Right renal pelvis (tissue), 4 donors: ENCODE measurements around the gene PPP1R16B. TPM values are rescaled to one million over a fixed set of nuclear protein-coding genes. Genes with fewer than 3 reads are reported as not detected.

Experiments used
- DNase-seq, 4 donors: peaks; one replicate each; pipeline ENCODE4 v3.0.0-alpha.2; 2013; ENCODE audit warnings: low read depth in 4 of 4, low spot score in 3 of 4, missing footprints in 1 of 4
- polyA plus RNA-seq, 4 donors: library from polyadenylated mRNA; unstranded; fragments of 120-200 nt; gene quantifications; one replicate each; pipeline ENCODE4 v1.2.1, GENCODE V29; 2013; ENCODE audit not compliant: insufficient read length in 4 of 4

The PPP1R16B gene
- polyA plus RNA-seq, 4 donors: 6.9 to 9.0 (median 8.3) TPM

DNA sequence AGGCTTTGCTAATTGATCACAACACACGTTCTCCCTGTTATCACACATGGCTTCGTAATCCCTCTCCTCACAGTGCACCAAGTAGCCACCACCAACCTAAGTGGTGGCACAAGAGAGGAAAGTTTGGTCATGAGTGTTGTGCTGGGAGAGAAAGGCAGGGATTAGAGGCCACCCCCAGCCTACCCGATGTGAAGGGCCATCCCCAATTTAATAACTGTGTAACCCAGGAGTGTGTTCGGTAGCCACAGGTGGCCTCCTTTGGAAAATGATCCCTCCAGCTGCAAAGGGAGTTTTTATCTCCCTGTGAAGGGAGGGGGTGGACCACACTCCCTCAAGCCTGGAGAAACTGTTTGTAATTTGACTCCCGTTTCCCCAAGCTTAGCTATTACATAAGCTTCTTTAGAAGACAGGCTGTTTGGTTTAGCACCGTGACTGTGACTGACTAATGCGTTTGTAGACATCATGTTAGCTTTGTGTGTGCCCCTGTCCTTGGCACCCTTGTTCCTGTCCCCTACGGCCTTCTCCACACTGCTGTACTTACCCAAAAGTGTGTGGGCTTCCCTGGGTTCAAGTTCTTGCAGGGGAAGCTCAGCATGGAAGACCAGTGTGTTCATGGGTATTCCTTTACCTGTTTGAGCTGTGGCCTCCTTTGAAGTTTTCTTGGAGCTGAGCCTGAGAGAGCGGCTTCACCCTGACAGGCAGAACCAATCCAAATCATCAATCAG is 20.6 kb downstream of the PPP1R16B start:
- DNase-seq: peak in 3 of 4 donors; percentile 27 to 73 (median 64)

DNA sequence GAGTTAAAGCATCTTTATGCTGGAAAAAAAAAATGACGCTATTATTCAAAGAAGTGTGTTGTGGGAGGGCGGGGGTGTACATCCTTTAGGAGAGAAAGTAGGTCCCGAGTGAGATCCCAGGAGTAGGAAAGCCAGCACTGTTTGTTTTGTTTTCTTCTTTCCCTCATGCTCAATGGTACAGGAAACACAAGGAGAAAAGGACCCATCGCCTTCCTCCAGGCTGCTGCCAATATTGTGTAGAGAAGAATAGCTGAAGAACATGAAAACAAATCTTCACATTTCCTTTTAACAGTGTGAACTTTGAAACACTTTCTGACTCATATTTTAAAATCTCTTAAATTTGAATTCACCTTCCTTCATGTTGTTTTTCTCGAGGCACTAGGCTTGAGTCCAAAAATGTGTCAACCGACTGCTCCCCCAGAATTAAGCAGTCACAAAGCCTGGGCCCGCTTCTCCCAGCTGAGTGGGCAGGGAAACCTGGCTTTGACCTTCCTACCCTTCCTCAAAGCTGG is 22.3 kb downstream of the PPP1R16B start:
- DNase-seq: no peak

DNA sequence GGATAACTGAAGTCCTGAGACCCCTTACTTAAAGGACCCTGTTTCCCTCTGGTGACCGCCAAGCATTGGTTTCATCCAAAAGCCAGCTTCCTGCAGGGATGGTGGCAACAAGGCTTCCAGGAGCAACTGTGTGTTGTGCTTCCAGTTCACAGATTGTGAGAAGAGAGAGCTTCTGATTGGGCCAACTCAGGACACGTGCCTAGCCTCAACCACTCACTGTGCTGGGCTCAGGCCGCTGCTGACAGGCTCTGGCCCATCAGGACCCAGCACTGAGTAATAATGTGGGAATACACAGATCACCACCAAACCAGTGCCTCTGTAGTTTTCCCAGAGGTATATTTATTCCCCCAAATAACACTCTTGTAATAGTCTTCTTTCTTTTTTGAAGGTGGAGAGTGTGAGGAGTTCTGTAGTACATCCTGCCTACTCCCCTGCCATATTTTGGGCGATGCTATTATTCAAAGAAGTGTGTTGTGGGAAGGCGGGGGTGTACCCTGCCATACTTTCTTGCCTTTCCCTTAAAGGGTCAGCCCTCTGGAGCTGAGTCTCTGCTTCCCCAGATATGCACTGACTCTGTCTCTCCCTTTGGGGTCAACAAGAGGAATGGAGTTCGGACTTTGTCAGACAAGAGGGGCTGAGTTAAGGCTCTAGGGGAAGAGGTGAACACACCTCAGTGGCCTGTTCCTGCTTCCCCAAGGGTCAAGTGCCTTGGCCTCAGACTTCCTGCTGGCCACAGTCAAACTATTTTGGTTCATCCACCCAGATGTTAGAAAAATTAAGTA is 23.2 kb downstream of the PPP1R16B start:
- DNase-seq: no peak

DNA sequence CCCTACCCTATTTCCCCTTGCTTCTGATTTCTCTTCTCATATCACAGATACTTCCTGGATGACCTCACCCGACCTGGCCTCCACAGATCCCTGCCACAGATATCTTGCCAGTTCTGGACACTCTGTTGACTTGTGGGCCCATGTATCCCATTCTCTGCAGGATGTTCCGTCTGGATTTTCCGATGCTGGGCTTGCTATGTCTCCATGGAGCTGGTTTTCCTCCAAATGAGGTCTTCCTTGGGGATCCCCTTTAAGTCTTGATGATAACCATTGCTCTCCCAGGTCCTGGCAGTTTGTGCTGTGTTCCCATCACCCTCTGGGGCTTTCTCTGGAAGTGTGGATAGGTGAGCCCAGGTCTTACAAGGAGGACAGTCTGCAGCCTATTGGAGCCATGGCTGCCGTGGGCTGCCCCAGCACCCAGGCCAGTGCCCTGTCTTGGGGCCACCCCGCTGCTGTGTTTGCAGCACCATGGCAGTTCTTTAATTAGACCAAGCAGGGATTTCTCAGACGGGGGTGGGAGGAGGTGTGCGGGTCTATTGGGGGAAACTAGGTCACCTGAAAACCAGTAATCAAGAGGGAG is 23.9 kb downstream of the PPP1R16B start:
- DNase-seq: no peak

DNA sequence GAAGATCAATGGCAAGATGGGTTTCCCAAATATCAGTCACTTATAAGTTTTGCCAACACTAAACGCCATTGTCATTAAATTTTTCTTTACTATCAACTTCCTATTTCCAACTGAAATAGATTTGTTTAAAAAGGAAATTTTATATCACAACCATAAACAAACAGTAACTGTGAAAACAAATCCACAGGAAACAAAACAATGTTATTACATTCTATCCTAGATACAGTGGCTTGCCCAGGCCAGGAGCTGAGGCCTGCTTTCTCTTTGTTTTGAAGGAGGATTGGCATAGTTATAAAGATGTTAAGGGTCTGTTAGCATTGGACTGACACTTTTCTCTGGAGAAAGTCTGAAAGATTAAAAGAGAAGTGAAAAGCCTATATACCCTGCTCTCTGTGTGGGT is 24.9 kb downstream of the PPP1R16B start:
- DNase-seq: no peak

DNA sequence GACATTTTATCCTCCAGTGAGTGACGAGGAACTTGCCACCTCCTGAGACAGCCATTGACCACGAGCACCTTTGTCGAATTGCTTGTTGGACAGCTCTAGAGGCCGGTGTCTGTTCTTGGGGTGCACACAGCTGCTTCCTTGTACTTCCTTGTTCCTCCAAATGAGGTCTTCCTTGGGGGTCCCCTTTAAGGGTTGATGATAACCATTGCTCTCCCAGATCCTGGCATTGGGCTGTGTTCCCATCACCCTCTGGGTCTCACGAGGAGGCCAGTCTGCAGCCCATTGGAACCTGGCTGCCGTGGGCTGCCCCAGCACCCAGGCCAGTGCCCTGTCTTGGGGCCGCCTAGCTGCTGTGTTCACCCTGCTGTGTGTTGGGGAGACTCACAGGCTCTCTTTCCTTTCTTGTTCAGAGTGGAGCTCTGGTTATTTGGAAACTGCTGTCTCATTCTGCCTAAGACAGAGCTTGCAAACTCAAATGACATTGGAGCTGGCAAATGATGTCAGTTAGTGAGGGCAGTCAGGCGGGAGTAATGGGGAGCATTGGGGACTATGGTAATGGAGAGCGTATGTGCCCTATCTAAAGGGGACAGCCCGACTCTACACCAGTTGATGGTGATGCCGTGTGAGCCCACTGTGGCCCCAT is 25.7 kb downstream of the PPP1R16B start:
- no peak for DNase-seq

DNA sequence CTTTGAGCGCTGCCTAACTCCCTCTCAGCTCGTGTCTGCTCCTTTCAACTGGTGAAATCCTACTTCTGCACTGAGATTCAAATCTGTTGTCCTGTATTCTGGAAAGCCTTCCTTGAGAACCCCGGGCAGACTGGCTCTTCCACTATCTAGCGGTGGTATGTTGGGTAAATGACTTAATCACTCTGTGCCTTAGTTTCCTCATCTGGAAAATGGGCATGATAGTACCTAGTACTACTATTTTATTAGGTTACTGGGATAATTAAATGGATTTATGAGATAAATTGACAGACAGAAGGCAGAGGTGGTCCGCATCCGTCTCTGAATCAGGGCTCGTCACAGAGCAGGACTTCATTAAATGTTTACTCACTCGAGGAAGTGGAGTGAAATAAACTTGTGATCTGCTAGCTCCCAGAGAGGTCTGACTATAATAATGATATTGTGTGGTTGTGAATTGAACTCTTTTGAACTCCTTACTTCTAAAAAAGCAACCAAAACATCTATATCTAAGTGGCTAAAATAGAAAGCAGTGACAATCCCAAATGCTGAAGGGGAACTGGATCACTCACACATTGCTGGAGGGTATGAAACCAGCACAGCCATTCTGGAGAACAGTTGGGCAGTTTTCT is 26.6 kb downstream of the PPP1R16B start:
- DNase-seq: no peak

DNA sequence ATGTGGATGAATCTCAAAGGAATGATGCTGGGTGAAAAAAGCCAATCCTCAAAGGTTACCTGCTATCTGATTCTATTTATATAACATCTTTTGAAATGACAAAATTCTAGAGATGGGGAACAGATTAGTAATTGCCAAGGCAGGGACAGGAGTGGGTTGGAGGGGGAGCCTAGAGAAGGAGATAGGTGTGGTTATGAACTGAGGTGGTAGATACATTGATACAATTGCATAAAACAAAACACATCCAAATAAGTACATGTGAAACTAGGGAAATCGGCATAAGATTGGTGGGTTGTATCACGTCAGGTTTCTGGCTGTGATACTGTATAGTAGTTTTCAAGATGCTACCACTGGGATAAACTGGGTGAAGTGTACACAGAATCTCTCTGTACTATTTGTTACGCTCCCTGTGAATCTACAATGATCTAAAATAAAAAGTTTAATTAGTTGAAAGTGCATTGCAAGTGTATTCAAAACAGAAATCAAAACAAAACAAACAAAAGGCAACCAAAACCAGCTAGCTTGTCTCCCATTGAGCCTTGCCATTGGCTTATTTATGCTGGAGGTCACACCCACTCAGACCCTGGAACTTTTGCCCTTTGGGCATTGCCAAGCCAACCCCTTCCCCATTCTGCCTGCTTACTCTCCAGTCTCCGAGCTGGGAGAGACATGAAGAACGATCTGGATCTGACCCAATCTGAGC is 27.8 kb downstream of the PPP1R16B start:
- DNase-seq: no peak

DNA sequence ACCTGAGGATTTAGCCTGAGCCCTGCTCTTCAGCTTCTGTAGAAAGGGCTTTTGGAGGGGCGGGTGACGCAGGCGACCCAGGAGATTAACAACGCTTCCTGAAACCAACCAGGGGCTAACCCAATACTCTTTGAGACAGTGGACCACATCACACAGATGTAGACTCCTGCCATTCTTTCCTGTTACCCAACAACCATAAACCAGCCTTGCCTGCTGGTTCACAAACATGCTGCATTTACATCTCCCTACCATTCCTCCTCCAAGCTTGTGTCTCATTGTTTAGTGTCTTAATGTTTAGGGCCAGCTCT is 28.3 kb downstream of the PPP1R16B start:
- DNase-seq: no peak

DNA sequence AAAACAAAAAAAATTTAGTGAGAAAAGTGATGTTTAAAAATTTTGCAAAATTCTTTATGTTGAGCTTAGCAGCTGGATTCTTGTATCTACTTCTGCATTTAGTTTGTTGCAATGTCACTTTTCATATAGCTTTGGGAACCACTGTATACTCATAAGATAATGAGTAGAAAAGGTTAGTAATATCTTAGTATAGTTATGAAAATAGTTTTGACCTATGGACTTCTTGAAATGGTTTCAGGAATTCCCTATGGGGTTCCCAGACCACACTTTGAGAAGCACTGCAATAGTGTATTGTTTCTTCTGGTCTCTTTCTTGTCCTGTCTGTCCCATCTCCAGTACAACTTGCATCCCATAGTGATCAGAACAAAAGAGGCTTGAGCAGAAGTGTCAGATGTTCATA is 29.4 kb downstream of the PPP1R16B start:
- DNase-seq: no peak

DNA sequence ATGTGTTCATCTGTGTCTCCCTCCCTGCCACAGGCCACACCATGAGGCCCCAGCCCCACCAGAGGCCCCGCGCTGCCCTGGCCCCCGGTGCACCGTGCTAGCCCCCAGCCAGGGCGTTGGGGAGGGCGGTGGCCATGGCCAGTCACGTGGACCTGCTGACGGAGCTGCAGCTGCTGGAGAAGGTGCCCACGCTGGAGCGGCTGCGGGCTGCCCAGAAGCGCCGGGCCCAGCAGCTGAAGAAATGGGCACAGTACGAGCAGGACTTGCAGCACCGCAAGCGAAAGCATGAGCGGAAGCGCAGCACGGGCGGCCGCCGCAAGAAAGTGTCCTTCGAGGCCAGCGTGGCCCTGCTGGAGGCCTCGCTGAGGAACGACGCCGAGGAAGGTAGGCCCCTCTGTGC is 30.3 kb downstream of the PPP1R16B start:
- DNase-seq: no peak

DNA sequence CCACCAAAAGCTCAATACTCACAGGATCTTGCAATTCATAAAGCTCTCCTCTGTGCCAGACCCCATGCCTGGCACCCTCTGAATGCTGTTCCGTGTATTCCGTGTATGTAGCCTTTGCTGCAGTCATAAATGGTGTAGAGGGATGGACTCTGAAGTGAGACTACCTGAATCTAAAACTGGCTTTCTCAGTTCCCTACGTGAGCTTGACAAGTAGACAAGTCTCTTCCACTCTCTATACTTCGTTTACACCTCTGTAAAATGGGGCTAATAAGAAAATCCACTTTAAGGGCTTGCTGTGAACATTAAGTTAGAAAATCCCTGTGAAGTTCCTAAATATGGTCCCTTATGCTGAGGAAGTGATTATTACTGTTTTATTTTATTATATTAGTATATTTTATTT is 31.5 kb downstream of the PPP1R16B start:
- DNase-seq: no peak

DNA sequence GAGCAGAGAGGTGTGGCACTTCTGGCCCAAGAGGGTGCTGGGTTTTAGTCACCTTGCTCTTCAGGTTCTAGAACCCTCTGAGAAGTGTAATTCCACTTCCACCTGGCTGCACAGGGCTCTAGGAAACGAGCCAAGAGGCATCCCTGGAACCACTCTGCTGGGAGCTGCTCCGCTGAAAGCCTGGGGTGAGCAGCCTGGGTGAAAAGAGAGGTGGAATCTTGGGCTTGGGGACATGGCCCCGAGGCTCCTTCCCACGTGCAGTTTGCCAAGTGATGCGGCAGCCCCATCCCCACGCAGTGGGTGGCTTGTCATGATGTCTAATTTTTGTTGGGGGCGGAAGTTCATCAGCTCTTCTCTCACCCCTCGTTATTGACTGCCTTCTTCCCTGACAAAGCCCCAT is 32.8 kb downstream of the PPP1R16B start:
- no peak for DNase-seq

DNA sequence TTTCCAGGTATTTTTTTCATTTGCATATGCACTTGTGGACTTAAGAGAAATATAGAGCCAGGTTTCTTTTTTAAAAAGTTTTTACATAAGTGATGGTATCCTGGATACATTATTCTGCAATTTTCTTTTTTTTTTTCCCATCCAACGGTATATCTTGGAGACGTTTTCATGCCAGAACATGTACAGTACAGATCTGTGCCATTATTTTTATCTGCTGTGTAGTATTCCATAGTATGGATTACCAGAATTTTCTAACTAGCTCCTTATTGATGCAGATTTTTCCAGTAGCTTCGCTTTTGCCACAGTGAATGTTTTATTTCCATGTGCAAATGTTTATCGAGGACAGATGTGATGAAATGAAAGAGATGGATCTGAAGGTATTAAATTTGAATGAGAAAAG is 34.1 kb downstream of the PPP1R16B start:
- no peak for DNase-seq

DNA sequence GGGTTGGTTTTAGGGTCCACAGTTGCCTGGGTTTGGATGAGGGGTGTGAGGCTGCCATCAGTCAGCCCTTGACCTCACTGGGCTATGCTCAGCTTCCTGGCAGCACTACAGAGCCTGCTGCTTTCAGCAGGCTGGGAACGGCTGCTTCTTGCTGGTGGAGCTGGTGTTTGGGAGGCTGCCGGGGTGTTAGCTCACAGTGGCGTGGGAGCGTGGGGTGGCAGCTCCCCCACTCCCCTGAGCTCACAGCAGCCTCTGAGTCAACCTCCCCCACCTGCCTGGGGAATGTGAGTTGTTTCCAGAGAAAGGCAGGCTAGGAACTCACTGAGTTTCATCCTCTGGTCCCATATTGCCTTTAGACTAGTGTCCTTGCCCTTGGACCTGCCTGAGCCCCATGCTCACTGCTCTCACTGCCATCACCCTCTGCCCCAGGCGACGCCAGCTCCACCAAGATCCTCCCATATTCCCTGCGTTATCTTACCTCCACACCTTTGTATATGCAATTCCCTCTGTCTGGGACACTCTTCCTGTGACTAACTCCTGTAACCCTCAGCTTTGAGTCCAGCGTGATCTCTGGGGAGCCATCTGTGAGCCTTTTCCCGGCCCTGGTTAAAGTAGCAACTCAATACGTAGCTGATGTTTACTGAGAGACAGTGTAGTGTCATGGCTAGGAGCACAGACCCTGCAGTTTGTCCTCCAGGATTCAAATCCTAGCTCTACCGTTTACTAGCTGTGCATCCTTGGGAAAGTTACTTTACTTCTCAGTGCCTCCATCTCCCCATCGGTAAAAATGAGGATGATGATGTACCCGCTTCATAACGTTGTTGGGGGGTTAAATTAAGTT is 34.8 kb downstream of the PPP1R16B start:
- DNase-seq: no peak

DNA sequence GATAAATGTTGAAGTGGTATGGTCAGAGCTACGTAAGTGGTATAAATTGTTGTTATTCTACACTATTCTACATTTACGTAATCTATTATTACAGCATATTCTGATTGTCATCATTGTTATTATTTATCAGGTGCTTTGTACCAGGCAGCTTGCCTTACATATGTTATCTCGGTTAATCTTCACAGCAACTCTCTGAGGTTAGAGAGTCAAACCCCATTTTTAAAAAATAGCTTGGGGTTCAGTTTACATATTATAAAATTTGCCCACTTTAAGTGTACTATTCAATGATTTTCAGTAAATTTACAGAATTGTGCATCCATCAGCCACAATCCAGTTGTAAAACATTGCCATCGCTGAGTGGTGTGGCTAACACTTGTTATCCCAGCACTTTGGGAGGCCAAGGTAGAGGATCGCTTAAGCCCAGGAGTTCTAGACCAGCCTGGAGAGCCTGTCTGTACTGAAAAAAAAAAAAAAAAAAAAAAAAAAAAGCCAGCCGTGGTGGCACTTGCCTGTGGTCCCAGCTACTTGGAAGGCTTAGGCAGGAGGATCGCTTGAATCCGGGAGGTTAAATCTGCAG is 35.5 kb downstream of the PPP1R16B start:
- no peak for DNase-seq

DNA sequence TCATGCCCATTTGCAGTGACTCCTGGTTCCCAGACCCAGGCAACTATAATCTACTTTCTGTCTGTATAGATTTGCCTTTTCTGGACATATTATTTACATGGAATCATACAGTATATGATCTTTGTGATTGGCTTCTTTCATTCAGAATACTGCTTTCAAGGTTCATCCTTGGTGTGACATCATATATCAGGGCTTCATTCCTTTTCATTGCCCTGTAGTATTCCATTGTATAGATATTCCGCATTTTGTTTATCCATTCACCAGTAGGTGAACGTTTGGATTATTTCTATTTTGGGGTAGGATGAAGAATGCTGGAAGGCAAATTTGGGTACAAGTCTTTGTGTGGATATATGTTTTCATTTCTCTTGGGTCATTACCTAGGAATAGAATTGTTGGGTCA is 36.1 kb downstream of the PPP1R16B start:
- DNase-seq: no peak

DNA sequence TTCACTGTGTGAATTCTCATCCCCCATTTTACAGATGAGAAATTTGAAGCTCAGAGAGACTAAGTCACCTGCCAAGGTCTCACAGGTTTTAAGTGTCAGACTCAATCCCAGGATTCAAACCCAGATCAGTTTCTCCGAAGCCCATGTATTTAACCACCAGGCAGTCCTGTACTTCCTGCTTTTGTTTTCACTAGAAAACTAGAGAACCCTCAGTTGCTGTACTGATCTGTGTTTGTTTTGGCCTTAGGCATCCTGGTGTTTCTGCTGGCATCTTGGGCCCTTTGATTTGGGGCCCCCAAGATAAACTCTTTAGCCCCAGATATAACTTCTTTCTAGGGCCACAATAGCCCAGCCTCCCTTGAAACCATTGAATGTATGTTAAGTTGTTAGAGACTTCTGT is 36.5 kb downstream of the PPP1R16B start:
- no peak for DNase-seq

DNA sequence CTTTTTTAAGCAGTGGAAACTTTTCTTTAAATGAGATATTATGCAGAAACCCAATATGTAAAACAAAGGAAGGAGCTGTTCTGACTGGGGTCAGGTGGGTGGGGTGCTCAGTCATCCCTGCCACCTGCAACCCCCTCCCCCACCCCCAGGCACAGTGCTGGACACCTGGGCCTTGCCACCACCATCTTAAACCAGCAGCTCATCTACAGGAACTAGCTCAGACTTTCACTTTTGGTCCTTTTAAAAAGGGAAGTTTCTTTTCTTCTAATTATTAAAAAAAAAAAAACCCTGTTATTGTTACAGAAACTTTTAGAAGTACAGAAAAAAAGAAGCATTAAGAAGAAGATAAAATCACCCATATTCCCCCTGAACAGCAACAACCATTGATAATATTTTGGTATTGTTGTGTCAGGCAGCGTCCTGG is 37.1 kb downstream of the PPP1R16B start:
- DNase-seq: no peak
